ENCODE data around the gene PANK1. TPM values are rescaled to one million over a fixed set of nuclear protein-coding genes. Genes with fewer than 3 reads are reported as not detected.
A peak's percentile ranks its signal among the peaks of the same experiment; 100 is the strongest.

Gene PANK1
- total and polyA plus RNA-seq, 2 of the 4 experiments (the other 2 are of a cell fraction), result 3.0 to 8.8 TPM

- dilution Hi-C loops (cut with HindIII; ENCODE audit: low sequenced_read_pairs, unreplicated experiment), result no loop called here
- no peaks in the 10 kb centered on the region for H4K20me1 ChIP-seq (ENCODE audit: insufficient read depth, low read length)
- TF ChIP-seq POLR2A (IDR thresholded peaks at IDR 0.05; ENCODE audit: low read depth, low read length) (no peak), CTCF (conservative IDR thresholded peaks at IDR 0.05; ENCODE audit: low read depth, low read length) (0 out of 2 replicates have a peak, but pooled peaks have one; percentile 1)
- peak within 1 kb of the TSS; percentile 94 for H2AFZ ChIP-seq (replicated peaks; ENCODE audit: low read length, poor library complexity)
- no peaks in the 10 kb centered on the region for H3K9me3 ChIP-seq (ENCODE audit: control insufficient read depth, insufficient read depth, low read length)
- no peak within 1 kb of the TSS for H3K4ac ChIP-seq (ENCODE audit: low read depth, low read length)
- DNase-seq, result no peak
- no peak within 1 kb of the TSS for H3K14ac ChIP-seq (replicated peaks; ENCODE audit: low read depth, low read length)
- no peak within 1 kb of the TSS; the same call in 1 of the 2 replicates for H3K27ac ChIP-seq (ENCODE audit: insufficient read depth, low read length)
- H2BK120ac ChIP-seq (ENCODE audit: low read depth, low read length), result peak within 1 kb of the TSS; percentile 65
- H3K4me2 ChIP-seq (ENCODE audit: low read depth, low read length), result peak within 1 kb of the TSS; percentile 98
- H2BK15ac ChIP-seq (ENCODE audit: low read depth, low read length), result no peak within 1 kb of the TSS
- intact Hi-C loops (cut with micrococcal nuclease), result no loop called here
- H3K9me1 ChIP-seq (ENCODE audit: insufficient read depth, low read length), result 0 out of 2 replicates have a peak, but pooled peaks cover 2% of the 10 kb centered on the region
- H3K56ac ChIP-seq (ENCODE audit: extremely low read depth, insufficient read depth, low read length), result no peak within 1 kb of the TSS
- no peak within 1 kb of the TSS for H2BK5ac ChIP-seq (ENCODE audit: low read depth, low read length, poor library complexity, severe bottlenecking)
- H3K36me3 ChIP-seq (ENCODE audit: control insufficient read depth, insufficient read depth, low read length), result no peaks in the 10 kb centered on the region
- in situ Hi-C loops (cut with MboI; ENCODE audit: low sequenced_read_pairs), result no loop called here
- no peak within 1 kb of the TSS for H4K5ac ChIP-seq (ENCODE audit: low read depth, low read length)
- 14% methylated on average over 25 of the region's 87 CpGs; no CpG with 5 or more reads in 1 of the 2 experiments for WGBS, 2 experiments (ENCODE audit: extremely low coverage in 2 of 2, insufficient read length in 1 of 2)
- H3K27me3 ChIP-seq (ENCODE audit: control insufficient read depth, insufficient read depth, low read length), result peaks cover 18% of the 10 kb centered on the region
- CTCF ChIA-PET, result interaction anchor here (0.6 to 1.8 kb wide), 2 partner anchors 8 to 14 kb away, joined by 3 to 5 read pairs; no protein-coding TSS in a partner anchor
- no peak within 1 kb of the TSS for H4K91ac ChIP-seq (ENCODE audit: insufficient read depth, low read depth, low read length)
- no peak within 1 kb of the TSS for H3K23ac ChIP-seq (ENCODE audit: low read depth, low read length)
- peak; percentile 78 for ATAC-seq (ENCODE audit: low read depth)
- no peaks in the 10 kb centered on the region for H3K79me1 ChIP-seq (ENCODE audit: low read depth in 1 of 2, low read length in 2 of 2)
- BruUV-seq (replicated peaks), result no TSS peak
- POLR2A ChIA-PET (ENCODE audit: unreplicated experiment), result no interaction called here
- no peak within 1 kb of the TSS for H4K8ac ChIP-seq (ENCODE audit: low read depth in 2 of 2, low read length in 2 of 2)
- no peak within 1 kb of the TSS for H3K18ac ChIP-seq (ENCODE audit: low read depth, low read length)
- peaks cover 3% of the 10 kb centered on the region; the same call in 1 of the 2 replicates for H3K4me1 ChIP-seq (ENCODE audit: control insufficient read depth, insufficient read depth, low read length)
- peak within 1 kb of the TSS; percentile 51 for H3K4me3 ChIP-seq (ENCODE audit: insufficient read depth, low read depth, low read length)
- H3K9ac ChIP-seq (ENCODE audit: low read depth, low read length), result peak within 1 kb of the TSS; percentile 25; the same call in 1 of the 2 replicates
- H2AK9ac ChIP-seq (replicated peaks; ENCODE audit: low read depth, low read length, poor library complexity), result no peak within 1 kb of the TSS
- H2BK20ac ChIP-seq (ENCODE audit: low read depth, low read length), result no peak within 1 kb of the TSS; the same call in 1 of the 2 replicates
- no peak within 1 kb of the TSS; the same call in 1 of the 2 replicates for H2AK5ac ChIP-seq (ENCODE audit: low read depth, low read length)
Measured at GRCh38 chr10:89535171-89536012, 109.7 kb downstream of the PANK1 start, which contains the start of gene SLC16A12. Gene SLC16A12, minus strand, starts transcription at chr10:89535594. Its CDS starts 73,016 bp downstream, at chr10:89462578.

All from IMR-90 (cell line).